Brain microvascular endothelial cell (primary cell): ENCODE results near the gene CNKSR3.

Experiments
- DNase-seq: peaks from one replicate; pipeline ENCODE4 v3.0.0-alpha.2; 2020
- H3K27ac ChIP-seq: fragments of 250-450 bp; sonication (Bioruptor Pico); 2 replicates; pipeline ENCODE4 v1.5.1; 2020; ENCODE audit warnings: mild to moderate bottlenecking, moderate library complexity
- H3K27me3 ChIP-seq: fragments of 250-450 bp; sonication (Bioruptor Pico); replicated peaks from 2 replicates; pipeline ENCODE4 v1.5.1; 2020; ENCODE audit warnings: mild to moderate bottlenecking
- H3K36me3 ChIP-seq: fragments of 250-450 bp; sonication (Bioruptor Pico); replicated peaks from 2 replicates; pipeline ENCODE4 v1.5.1; 2020; ENCODE audit warnings: mild to moderate bottlenecking
- H3K4me3 ChIP-seq: 2 replicates; pipeline ENCODE4 v1.5.1; 2011; ENCODE audit warnings: low read depth, mild to moderate bottlenecking, control low read depth, low read length, moderate library complexity
- in situ Hi-C: cut with HindIII; loops from 2 replicates; pipeline ENCODE4 v1.10.0; 2017; ENCODE audit warnings: low sequenced_read_pairs, low pct_ligation_motif_present
- TF ChIP-seq, protein P1 (sequence below): IDR thresholded peaks from 2 replicates; pipeline ENCODE4 v1.5.1; 2011; ENCODE audit warnings: low read depth, mild to moderate bottlenecking, moderate library complexity, low read length, control low read depth, inconsistent platforms; ENCODE audit errors: missing control alignments

Gene CNKSR3

GRCh38 chr6:154526996-154527395 lies 16.5 kb upstream of the CNKSR3 start:
- in situ Hi-C loops: no loop called here
- H3K27me3 ChIP-seq: no peaks in the 10 kb centered on the region
- H3K4me3 ChIP-seq: no peak overlapping the region
- no peak for DNase-seq
- no peak overlapping the region for H3K27ac ChIP-seq
- no peaks in the 10 kb centered on the region for H3K36me3 ChIP-seq
- TF ChIP-seq, protein P1, sequence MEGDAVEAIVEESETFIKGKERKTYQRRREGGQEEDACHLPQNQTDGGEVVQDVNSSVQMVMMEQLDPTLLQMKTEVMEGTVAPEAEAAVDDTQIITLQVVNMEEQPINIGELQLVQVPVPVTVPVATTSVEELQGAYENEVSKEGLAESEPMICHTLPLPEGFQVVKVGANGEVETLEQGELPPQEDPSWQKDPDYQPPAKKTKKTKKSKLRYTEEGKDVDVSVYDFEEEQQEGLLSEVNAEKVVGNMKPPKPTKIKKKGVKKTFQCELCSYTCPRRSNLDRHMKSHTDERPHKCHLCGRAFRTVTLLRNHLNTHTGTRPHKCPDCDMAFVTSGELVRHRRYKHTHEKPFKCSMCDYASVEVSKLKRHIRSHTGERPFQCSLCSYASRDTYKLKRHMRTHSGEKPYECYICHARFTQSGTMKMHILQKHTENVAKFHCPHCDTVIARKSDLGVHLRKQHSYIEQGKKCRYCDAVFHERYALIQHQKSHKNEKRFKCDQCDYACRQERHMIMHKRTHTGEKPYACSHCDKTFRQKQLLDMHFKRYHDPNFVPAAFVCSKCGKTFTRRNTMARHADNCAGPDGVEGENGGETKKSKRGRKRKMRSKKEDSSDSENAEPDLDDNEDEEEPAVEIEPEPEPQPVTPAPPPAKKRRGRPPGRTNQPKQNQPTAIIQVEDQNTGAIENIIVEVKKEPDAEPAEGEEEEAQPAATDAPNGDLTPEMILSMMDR: no peak

DNA sequence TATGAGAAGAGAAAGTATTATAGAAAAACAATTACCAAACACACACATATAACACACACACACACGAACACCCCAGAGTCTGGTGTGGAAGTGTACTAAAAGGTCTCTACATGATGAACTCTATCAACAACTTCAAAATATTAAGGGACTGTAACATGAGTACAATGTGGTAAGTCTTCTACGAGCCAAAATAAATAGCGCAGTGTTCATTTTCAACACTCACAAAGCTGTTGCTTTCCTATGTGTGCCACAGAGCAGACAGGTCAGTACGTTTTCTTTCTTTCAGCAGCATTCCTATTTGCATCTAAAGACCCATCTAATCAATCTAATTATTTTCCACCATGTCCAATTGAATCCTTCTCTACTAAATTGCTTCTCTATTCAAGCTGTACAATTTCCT lies 12.1 kb upstream of the CNKSR3 start:
- no peak overlapping the region for H3K4me3 ChIP-seq
- TF ChIP-seq, protein P1: no peak
- no peaks in the 10 kb centered on the region for H3K27me3 ChIP-seq
- H3K36me3 ChIP-seq: no peaks in the 10 kb centered on the region
- no peak overlapping the region for H3K27ac ChIP-seq
- in situ Hi-C loops: no loop called here
- DNase-seq: no peak

GRCh38 chr6:154521412-154521811 lies 10.9 kb upstream of the CNKSR3 start:
- Histone ChIP-seq H3K4me3 (no peak overlapping the region), H3K36me3 (no peaks in the 10 kb centered on the region), H3K27ac (no peak overlapping the region), H3K27me3 (no peaks in the 10 kb centered on the region)
- DNase-seq: no peak
- TF ChIP-seq, protein P1: no peak
- in situ Hi-C loops: no loop called here

- TF ChIP-seq, protein P1: no peak
- no peak overlapping the region for H3K27ac ChIP-seq
These were observed 9.8 kb upstream of the CNKSR3 start for GRCh38 chr6:154520280-154520679.

DNA sequence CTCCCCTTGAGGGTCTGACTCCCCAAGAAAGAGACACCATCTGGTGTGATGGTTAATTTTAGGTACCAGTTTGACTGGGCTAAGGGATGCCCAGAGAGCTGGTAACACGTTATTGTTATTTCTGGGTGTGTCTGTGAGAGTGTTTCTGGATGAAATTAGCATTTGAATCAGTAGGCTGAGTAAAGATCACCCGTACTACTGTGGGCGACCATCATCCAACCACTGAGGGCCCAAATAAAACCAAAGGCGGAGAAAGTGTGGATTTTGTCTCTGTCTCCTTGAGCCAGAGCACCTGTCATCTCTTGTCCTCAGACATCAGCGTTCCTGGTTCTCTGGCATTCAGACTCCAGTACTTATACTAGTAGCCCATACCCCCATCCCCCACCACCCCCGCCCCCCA lies 7.9 kb upstream of the CNKSR3 start:
- no peak for DNase-seq
- no peaks in the 10 kb centered on the region for H3K27me3 ChIP-seq
- TF ChIP-seq, protein P1: no peak
- H3K27ac ChIP-seq: no peak overlapping the region
- H3K36me3 ChIP-seq: no peaks in the 10 kb centered on the region
- H3K4me3 ChIP-seq: no peak overlapping the region
- in situ Hi-C loops: no loop called here

More at GRCh38 chr6:154520280-154520679, 9.8 kb upstream of the CNKSR3 start:
- no peaks in the 10 kb centered on the region for H3K36me3 ChIP-seq
- in situ Hi-C loops: no loop called here
- H3K27me3 ChIP-seq: no peaks in the 10 kb centered on the region
- H3K4me3 ChIP-seq: no peak overlapping the region
- no peak for DNase-seq

GRCh38 chr6:154516276-154516675 lies 5.8 kb upstream of the CNKSR3 start:
- DNase-seq: no peak
- in situ Hi-C loops: no loop called here
- Histone ChIP-seq H3K36me3 (no peaks in the 10 kb centered on the region), H3K27me3 (no peaks in the 10 kb centered on the region), H3K4me3 (no peak overlapping the region), H3K27ac (no peak overlapping the region)
- TF ChIP-seq, protein P1: no peak
